HCEC 1CT (cell line): ENCODE measurements around the gene ADGRL3.
"Not testable (repeated sequence)": the region's sequence is repeated elsewhere in the genome, so short reads cannot be mapped to it uniquely, and the experiment has no call there.

Source experiments
- DNase-seq: peaks from one replicate; pipeline ENCODE4 v3.0.0-alpha.2; 2017

The ADGRL3 gene

GRCh38 chr4:61293707-61294400 is 93.7 kb downstream of the ADGRL3 start:
- no peak for DNase-seq

GRCh38 chr4:61294936-61295335 is 94.8 kb downstream of the ADGRL3 start:
- no peak for DNase-seq

- DNase-seq: no peak
Measured at GRCh38 chr4:61296144-61296543, 96.0 kb downstream of the ADGRL3 start.

GRCh38 chr4:61298178-61298740 is 98.1 kb downstream of the ADGRL3 start:
- DNase-seq: no peak

GRCh38 chr4:61299316-61299715 is 99.2 kb downstream of the ADGRL3 start:
- DNase-seq: no peak

- DNase-seq: no peak
Measured at GRCh38 chr4:61300266-61300844, 100.2 kb downstream of the ADGRL3 start.

GRCh38 chr4:61301271-61301670 is 101.1 kb downstream of the ADGRL3 start:
- DNase-seq: no peak

- DNase-seq: no peak
Measured at GRCh38 chr4:61308033-61308432, 107.9 kb downstream of the ADGRL3 start.

GRCh38 chr4:61309616-61310015 is 109.5 kb downstream of the ADGRL3 start:
- DNase-seq: no peak

DNA sequence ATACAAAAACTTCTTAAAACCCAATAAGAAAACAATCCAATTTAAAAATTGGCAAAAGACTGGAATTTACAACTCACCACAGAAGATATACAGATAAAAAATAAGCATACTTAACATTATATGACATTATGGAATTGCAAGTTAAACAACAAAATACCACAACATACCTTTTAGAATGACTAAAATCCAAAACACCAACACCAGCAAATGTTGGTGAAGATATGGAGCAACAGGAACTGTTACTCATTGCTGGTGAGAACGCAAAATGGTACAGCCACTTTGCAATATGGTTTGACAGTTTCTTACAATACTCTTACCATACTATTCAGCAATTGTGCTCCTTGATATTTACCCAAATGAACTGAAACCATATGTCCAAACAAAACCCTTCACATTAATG is 112.4 kb downstream of the ADGRL3 start:
- DNase-seq: peak; percentile 7

GRCh38 chr4:61318431-61318830 is 118.3 kb downstream of the ADGRL3 start:
- DNase-seq: no peak

DNA sequence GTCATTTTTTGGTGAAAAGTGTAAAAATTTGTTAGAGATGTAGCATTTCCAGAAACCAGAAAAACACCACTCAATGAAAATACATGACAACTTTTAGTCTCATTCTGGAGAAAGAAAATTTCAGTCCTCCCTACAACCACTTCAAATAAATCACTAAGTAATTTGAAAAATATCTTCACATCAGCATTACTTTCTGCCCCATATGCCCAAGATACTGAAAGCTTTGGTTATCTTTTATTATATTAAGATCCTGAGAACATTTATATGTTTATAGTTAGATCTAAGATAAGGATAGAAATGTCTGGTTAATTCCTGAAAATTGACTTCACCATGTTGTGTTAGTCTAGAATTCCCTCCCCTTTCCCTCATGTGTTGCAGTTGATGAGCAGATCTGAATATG is 119.0 kb downstream of the ADGRL3 start:
- no peak for DNase-seq

DNA sequence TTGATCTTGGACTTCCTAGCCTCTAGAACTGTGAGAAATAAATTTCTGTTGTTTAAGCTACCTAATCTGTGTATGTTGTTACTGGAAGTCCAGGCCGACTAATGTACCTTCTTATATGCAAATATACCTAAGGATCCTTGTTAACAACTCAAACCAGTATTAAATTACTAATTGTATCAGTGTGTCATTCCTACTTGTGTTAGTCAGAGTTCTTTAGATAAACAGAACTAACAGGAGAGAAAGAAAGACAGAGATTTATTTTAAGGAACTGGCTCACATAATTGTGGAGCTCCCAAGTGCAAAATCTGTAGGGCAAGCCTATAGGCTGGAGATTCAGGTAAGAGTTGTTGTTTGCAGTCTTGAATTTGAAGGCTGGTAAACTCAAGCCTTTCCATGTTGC is 120.0 kb downstream of the ADGRL3 start:
- DNase-seq: no peak

- DNase-seq: no peak
Measured at GRCh38 chr4:61320631-61321030, 120.5 kb downstream of the ADGRL3 start.

- no peak for DNase-seq
Measured at GRCh38 chr4:61332693-61333092, 132.6 kb downstream of the ADGRL3 start.

DNA sequence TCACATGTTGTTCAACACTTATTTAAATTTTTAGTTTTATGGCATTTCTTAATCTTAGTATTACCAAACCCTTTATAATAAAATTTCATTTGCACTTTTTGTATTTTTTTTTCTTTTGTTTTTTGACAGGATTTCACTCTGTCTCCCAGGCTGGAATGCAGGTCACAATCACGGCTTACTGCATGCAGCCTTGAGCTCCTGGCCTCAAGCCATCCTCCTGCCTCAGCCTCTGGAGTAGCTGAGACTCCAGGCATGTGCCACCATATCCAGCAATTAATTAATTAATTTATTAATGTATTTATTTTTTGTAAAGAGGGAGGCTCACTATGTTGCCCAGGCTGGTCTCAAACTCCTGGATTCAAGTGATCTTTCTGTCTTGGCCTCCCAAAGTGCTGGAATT is 133.4 kb downstream of the ADGRL3 start:
- no peak for DNase-seq

DNA sequence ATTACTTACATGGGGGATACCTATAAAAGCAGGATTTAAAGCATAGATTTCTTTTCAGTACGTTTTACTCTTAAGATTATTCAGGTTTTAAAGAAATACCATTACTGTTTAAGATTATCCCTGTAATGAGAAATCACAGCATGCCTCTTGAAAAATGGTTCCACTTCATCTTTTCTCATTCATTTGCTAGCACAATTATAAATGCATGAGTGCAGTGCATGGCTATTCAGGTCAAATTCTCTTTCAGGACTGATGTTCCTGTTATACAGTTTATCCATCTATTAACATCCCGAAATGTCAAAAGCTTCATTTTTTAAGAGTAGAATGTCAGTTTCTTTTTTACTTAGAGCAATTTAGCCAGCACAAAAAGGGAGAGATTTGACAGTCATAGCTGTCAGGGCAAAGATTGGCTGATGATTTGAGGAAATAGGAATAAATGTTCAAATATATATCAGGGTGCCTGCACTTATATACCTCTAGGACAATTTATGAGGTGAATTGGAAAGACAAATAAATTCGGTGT is 135.2 kb downstream of the ADGRL3 start:
- DNase-seq: no peak

GRCh38 chr4:61336488-61336887 is 136.4 kb downstream of the ADGRL3 start:
- DNase-seq: no peak

DNA sequence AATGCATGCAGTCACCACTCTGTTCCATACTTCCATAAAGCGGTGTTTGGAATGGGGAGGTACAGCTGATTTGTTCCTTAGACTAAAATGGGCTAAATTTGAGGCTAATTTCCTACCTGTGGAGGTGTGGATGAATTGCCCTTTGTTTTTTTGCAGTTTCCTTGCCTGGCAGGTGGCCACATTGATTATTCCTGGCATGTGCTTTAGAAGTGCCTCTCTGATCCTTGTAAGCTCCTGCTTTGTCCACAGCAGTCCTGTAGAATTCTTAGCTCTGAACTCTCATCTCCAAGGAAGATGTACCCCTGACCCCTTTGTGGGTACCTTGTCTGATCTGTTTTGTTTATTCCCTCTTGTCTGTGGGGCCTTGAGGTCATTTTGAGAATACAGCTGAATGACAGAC is 136.8 kb downstream of the ADGRL3 start:
- DNase-seq: no peak

- DNase-seq: no peak
Measured at GRCh38 chr4:61342061-61342460, 141.9 kb downstream of the ADGRL3 start.

GRCh38 chr4:61350932-61351331 is 150.8 kb downstream of the ADGRL3 start:
- no peak for DNase-seq

DNA sequence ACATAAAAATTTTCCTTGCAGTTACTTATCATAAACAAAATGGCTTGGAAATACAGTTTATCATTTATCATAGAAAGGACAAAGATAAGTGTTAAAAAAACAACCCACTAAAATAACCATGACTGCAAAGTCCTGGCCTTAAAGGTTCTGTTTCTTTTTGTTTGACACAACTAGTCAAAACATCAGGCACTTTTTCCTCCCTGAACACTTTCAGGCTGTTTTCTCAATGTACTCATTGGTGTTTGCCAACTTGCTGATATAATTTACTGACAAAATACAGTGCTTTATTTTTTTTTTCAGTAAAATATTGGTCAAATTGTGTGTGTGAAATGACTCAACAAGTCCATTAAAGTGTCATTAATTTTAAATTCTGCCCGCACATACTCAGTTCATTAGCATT is 156.6 kb downstream of the ADGRL3 start:
- no peak for DNase-seq

GRCh38 chr4:61359301-61359700 is 159.2 kb downstream of the ADGRL3 start:
- DNase-seq: no peak

DNA sequence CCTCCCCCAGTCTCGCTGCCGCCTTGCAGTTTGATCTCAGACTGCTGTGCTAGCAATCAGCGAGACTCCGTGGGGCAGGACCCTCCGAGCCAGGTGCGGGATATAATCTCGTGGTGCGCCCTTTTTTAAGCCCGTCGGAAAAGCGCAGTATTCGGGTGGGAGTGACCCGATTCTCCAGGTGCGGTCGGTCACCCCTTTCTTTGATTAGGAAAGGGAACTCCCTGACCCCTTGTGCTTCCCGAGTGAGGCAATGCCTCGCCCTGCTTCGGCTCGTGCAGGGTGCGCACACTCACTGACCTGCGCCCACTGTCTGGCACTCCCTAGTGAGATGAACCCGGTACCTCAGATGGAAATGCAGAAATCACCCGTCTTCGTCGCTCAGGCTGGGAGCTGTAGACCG is 172.7 kb downstream of the ADGRL3 start:
- DNase-seq: not testable (repeated sequence)
